H9 (cell line): ENCODE measurements around the gene MYLK. TPM values are rescaled to one million over a fixed set of nuclear protein-coding genes. Genes with fewer than 3 reads are reported as not detected.

Experiments used
- DNase-seq: peaks from one replicate; pipeline ENCODE4 v3.0.0-alpha.2; 2017
- H2AFZ ChIP-seq: one replicate; pipeline ENCODE4 v1.6.1; 2013; ENCODE audit warnings: mild to moderate bottlenecking, low read length, control low read depth, moderate library complexity
- H2AK5ac ChIP-seq: 2 replicates; pipeline ENCODE4 v1.6.1; 2013; ENCODE audit warnings: low read length, control low read depth, mixed read lengths; ENCODE audit not compliant: insufficient read length
- H2BK120ac ChIP-seq: one replicate; pipeline ENCODE4 v1.6.1; 2013; ENCODE audit warnings: low read depth, mild to moderate bottlenecking, low read length, control low read depth, inconsistent platforms; ENCODE audit not compliant: poor library complexity, severe bottlenecking
- H2BK12ac ChIP-seq: 2 replicates; pipeline ENCODE4 v1.6.1; 2013; ENCODE audit warnings: low read length, control low read depth, mixed read lengths, low read depth; ENCODE audit not compliant: insufficient read length
- H2BK15ac ChIP-seq: 2 replicates; pipeline ENCODE4 v1.6.1; 2013; ENCODE audit warnings: low read depth, low read length, control low read depth
- H2BK20ac ChIP-seq: one replicate; pipeline ENCODE4 v1.6.1; 2013; ENCODE audit warnings: low read depth, mild to moderate bottlenecking, low read length, control low read depth, inconsistent platforms; ENCODE audit not compliant: poor library complexity, severe bottlenecking
- H2BK5ac ChIP-seq: 2 replicates; pipeline ENCODE4 v1.6.1; 2013; ENCODE audit warnings: low read length, control low read depth, mixed read lengths; ENCODE audit not compliant: insufficient read length
- H3K14ac ChIP-seq: 2 replicates; pipeline ENCODE4 v1.6.1; 2013; ENCODE audit warnings: low read length, control low read depth; ENCODE audit not compliant: insufficient read depth
- H3K18ac ChIP-seq: 2 replicates; pipeline ENCODE4 v1.6.1; 2013; ENCODE audit warnings: low read depth, mild to moderate bottlenecking, mixed read lengths, low read length, control low read depth; ENCODE audit not compliant: insufficient read length
- H3K23ac ChIP-seq: 2 replicates; pipeline ENCODE4 v1.6.1; 2013; ENCODE audit warnings: low read length, control low read depth, mixed read lengths, low read depth; ENCODE audit not compliant: insufficient read length
- H3K23me2 ChIP-seq: 2 replicates; pipeline ENCODE4 v1.6.1; 2013; ENCODE audit warnings: low read depth, mild to moderate bottlenecking, mixed read lengths, low read length, control low read depth; ENCODE audit not compliant: insufficient read length, poor library complexity, severe bottlenecking
- H3K27ac ChIP-seq: 2 replicates; pipeline ENCODE4 v1.5.1; 2013; ENCODE audit warnings: low read length, control low read depth, mixed read lengths, low read depth; ENCODE audit not compliant: insufficient read length
- H3K27me3 ChIP-seq: 2 replicates; pipeline ENCODE4 v1.6.1; 2013; ENCODE audit warnings: low read length, control low read depth, inconsistent platforms; ENCODE audit not compliant: insufficient read depth
- H3K4ac ChIP-seq: 2 replicates; pipeline ENCODE4 v1.6.1; 2013; ENCODE audit warnings: low read depth, mild to moderate bottlenecking, control low read depth, inconsistent platforms, low read length, moderate library complexity
- H3K4me1 ChIP-seq: 2 replicates; pipeline ENCODE4 v1.6.1; 2013; ENCODE audit warnings: low read length, control low read depth, inconsistent platforms; ENCODE audit not compliant: insufficient read depth
- H3K4me2 ChIP-seq: 2 replicates; pipeline ENCODE4 v1.6.1; 2013; ENCODE audit warnings: low read length, control low read depth, mixed read lengths; ENCODE audit not compliant: insufficient read length, insufficient read depth
- H3K56ac ChIP-seq: 2 replicates; pipeline ENCODE4 v1.6.1; 2013; ENCODE audit warnings: low read depth, mild to moderate bottlenecking, mixed read lengths, low read length, control low read depth; ENCODE audit not compliant: insufficient read length
- H3K79me1 ChIP-seq: 2 replicates; pipeline ENCODE4 v1.6.1; 2013; ENCODE audit warnings: low read depth, mild to moderate bottlenecking, moderate library complexity, low read length, control low read depth, inconsistent platforms; ENCODE audit not compliant: insufficient read depth, poor library complexity, severe bottlenecking
- H3K79me2 ChIP-seq: 2 replicates; pipeline ENCODE4 v1.6.1; 2013; ENCODE audit warnings: low read length, control low read depth, inconsistent platforms; ENCODE audit not compliant: insufficient read depth
- H3K9ac ChIP-seq: 2 replicates; pipeline ENCODE4 v1.6.1; 2013; ENCODE audit warnings: low read length, control low read depth, mixed read lengths; ENCODE audit not compliant: insufficient read length; ENCODE audit errors: extremely low read depth
- H3K9me3 ChIP-seq: one replicate; pipeline ENCODE4 v1.6.1; 2013; ENCODE audit warnings: low read depth, low read length, inconsistent platforms; ENCODE audit not compliant: control insufficient read depth
- H3T11ph ChIP-seq: one replicate; pipeline ENCODE4 v1.6.1; 2013; ENCODE audit warnings: mild to moderate bottlenecking, low read length, control low read depth, inconsistent platforms
- H4K20me1 ChIP-seq: one replicate; pipeline ENCODE4 v1.6.1; 2013; ENCODE audit not compliant: control insufficient read depth, insufficient read length, insufficient read depth
- H4K5ac ChIP-seq: 2 replicates; pipeline ENCODE4 v1.6.1; 2013; ENCODE audit warnings: low read depth, mild to moderate bottlenecking, mixed read lengths, low read length, control low read depth; ENCODE audit not compliant: insufficient read length
- H4K8ac ChIP-seq: replicated peaks from 2 replicates; pipeline ENCODE4 v1.6.1; 2013; ENCODE audit warnings: low read length, control low read depth, mixed read lengths, low read depth; ENCODE audit not compliant: insufficient read length
- H4K91ac ChIP-seq: 2 replicates; pipeline ENCODE4 v1.6.1; 2013; ENCODE audit warnings: low read depth, mild to moderate bottlenecking, moderate library complexity, mixed read lengths, low read length, control low read depth; ENCODE audit not compliant: insufficient read length
- H3K27ac Mint-ChIP-seq, 3 experiments: 2 replicates in 2 of 3; 3 replicates in 1 of 3; pipeline ENCODE4 v1.8.0; 2020 to 2021; ENCODE audit warnings: mixed read lengths in 3 of 3, mild to moderate bottlenecking in 1 of 3, moderate library complexity in 1 of 3
- H3K27me3 Mint-ChIP-seq: 2 replicates; pipeline ENCODE4 v1.8.0; 2021; ENCODE audit warnings: low read depth, mild to moderate bottlenecking, moderate library complexity, mixed read lengths
- H3K36me3 Mint-ChIP-seq, 3 experiments: 2 replicates in 2 of 3; 3 replicates in 1 of 3; pipeline ENCODE4 v1.8.0; 2020 to 2021; ENCODE audit warnings: low read depth in 3 of 3, mixed read lengths in 3 of 3; ENCODE audit not compliant: insufficient read depth in 1 of 3
- H3K4me1 Mint-ChIP-seq, 2 experiments: 2 replicates each; pipeline ENCODE4 v1.8.0; 2020; ENCODE audit warnings: mixed read lengths in 2 of 2
- H3K4me3 Mint-ChIP-seq, 2 experiments: 2 replicates in 1 of 2; 3 replicates in 1 of 2; pipeline ENCODE4 v1.8.0; 2020 to 2021; ENCODE audit warnings: mild to moderate bottlenecking in 2 of 2, mixed read lengths in 2 of 2, moderate library complexity in 1 of 2
- H3K9me3 Mint-ChIP-seq, 2 experiments: 2 replicates in 1 of 2; 3 replicates in 1 of 2; pipeline ENCODE4 v1.8.0; 2020; ENCODE audit warnings: mild to moderate bottlenecking in 2 of 2, mixed read lengths in 2 of 2, moderate library complexity in 1 of 2
- CTCF ChIP-seq: fragments of 200-600 bp; sonication (generic); conservative IDR thresholded peaks from 3 replicates; pipeline ENCODE4 v1.8.0; 2021; ENCODE audit warnings: antibody characterized with exemption, mild to moderate bottlenecking
- WGBS: extraction: QIAGEN DNeasy Blood & Tissue Kit; methylation state at CpG from one replicate; pipeline ENCODE4 v1.1.7; 2013; ENCODE audit warnings: missing lambda C conversion rate, low lambda C conversion rate, mixed read lengths; ENCODE audit not compliant: insufficient read length; ENCODE audit errors: extremely low coverage; 5-methylcytosine and 5-hydroxymethylcytosine counted together
- total RNA-seq: library from RNA; stranded (reverse); gene quantifications from 2 replicates; pipeline ENCODE4 v1.2.1, GENCODE V29; 2021

The MYLK gene
- total RNA-seq, 1 experiment from 2014 or later: 10.1 TPM

DNA sequence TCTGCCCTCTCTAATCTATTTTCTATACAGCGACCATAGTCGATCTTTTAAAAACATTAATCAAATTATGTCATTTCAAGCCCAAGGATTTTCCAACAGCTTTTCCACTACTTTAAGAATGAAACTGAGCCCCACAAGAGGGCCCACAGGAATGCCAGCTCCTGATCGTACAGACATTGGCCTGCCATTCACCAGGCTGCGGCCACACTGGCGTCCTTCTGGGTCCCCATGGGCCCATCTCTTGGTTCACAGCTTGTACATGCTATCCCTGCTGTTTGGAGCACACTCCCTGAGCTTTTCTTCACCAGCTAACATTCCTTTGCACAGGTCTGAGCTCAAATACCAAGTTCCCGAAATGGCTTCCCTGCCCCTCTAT lies 149.6 kb downstream of the MYLK start:
- Mint-ChIP-seq H3K27me3 (no peaks in the 10 kb centered on the region; the same call in 1 of the 2 replicates), H3K4me1 (no peaks in the 10 kb centered on the region), H3K9me3 (no peaks in the 10 kb centered on the region), H3K4me3 (no peak overlapping the region), H3K36me3 (peaks cover 7 to 14% (median 12%) of the 10 kb centered on the region in 3 experiments; a peak in 6 of 7 replicates), H3K27ac (peak overlapping the region in 1 of 3 experiments; percentile 7; a peak in 2 of 7 replicates)
- Histone ChIP-seq H4K8ac (no peak overlapping the region), H3K18ac (no peak overlapping the region), H3T11ph (no peak overlapping the region), H2BK20ac (no peak overlapping the region), H3K79me1 (no peaks in the 10 kb centered on the region), H2BK15ac (no peak overlapping the region), H3K79me2 (no peaks in the 10 kb centered on the region), H3K56ac (no peak overlapping the region), H3K23ac (no peak overlapping the region), H2BK120ac (no peak overlapping the region), H3K27ac (no peak overlapping the region), H2BK12ac (no peak overlapping the region), H2BK5ac (no peak overlapping the region), H3K23me2 (no peaks in the 10 kb centered on the region), H3K9me3 (no peaks in the 10 kb centered on the region), H3K4ac (no peak overlapping the region), H3K4me1 (no peaks in the 10 kb centered on the region), H3K9ac (no peak overlapping the region), H2AK5ac (no peak overlapping the region), H4K91ac (no peak overlapping the region), H3K27me3 (no peaks in the 10 kb centered on the region), H4K20me1 (no peaks in the 10 kb centered on the region), H3K4me2 (no peak overlapping the region), H2AFZ (no peak overlapping the region), H4K5ac (no peak overlapping the region), H3K14ac (no peak overlapping the region)
- TF ChIP-seq CTCF: no peak
- no peak for DNase-seq
- no CpG with 5 or more reads among the region's 6 CpGs for WGBS
